ENCODE measurements around the gene ACACA. TPM values are rescaled to one million over a fixed set of nuclear protein-coding genes. Genes with fewer than 3 reads are reported as not detected.

The ACACA gene
- total and polyA plus RNA-seq, 2 donors (not counting 3 experiments of a cell fraction or from before 2014, with no cell fraction given), result 55.3 to 124 TPM

- ChIA-PET POLR2A (no interaction called here), CTCF (no interaction called here)
- H4K20me1 ChIP-seq (replicated peaks; ENCODE audit: control insufficient read depth, extremely low read depth, insufficient read depth, low read length), result no peaks in the 10 kb centered on the region
- no peak for DNase-seq (ENCODE audit: low read depth, low spot score)
- TF ChIP-seq FOS (IDR thresholded peaks at IDR 0.05; ENCODE audit: borderline replicate concordance, insufficient read depth, low read length) (no peak), POLR2A (IDR thresholded peaks at IDR 0.05; ENCODE audit: low read depth, low read length) (no peak), MYC (IDR thresholded peaks at IDR 0.05; ENCODE audit: low read depth, low read length) (no peak), GATA2 (IDR thresholded peaks at IDR 0.05; ENCODE audit: insufficient read depth, insufficient read length, low read depth, low read length) (no peak), JUN (IDR thresholded peaks at IDR 0.05; ENCODE audit: borderline replicate concordance, insufficient read depth, insufficient read length, low read depth) (no peak), EZH2 (IDR thresholded peaks at IDR 0.05; ENCODE audit: borderline replicate concordance, low read depth, low read length, severe bottlenecking) (no peak), POLR2AphosphoS5 (IDR thresholded peaks at IDR 0.05; ENCODE audit: insufficient read depth, low read depth, low read length) (no peak), MAX (IDR thresholded peaks at IDR 0.05; ENCODE audit: insufficient read depth, insufficient read length) (no peak), CTCF (IDR thresholded peaks at IDR 0.05; ENCODE audit: extremely low read depth in 1 of 2, insufficient read depth in 1 of 2, low read depth in 1 of 2, low read length in 2 of 2) (no peak)
- H3K79me2 ChIP-seq (ENCODE audit: control insufficient read depth, insufficient read depth, low read length), result peaks cover 42% of the 10 kb centered on the region
- no peak overlapping the region for H2AFZ ChIP-seq (ENCODE audit: low read depth, low read length)
- H3K9ac ChIP-seq (replicated peaks; ENCODE audit: extremely low read depth, insufficient read depth, low read length), result no peak overlapping the region
- H3K9me1 ChIP-seq (replicated peaks; ENCODE audit: control insufficient read depth, extremely low read depth, insufficient read depth, low read length), result no peaks in the 10 kb centered on the region
- no TSS peak for BruUV-seq (replicated peaks)
- no peak for FAIRE-seq
- no peak overlapping the region for H3K4me2 ChIP-seq (ENCODE audit: insufficient read depth, low read length)
- intact Hi-C loops (cut with micrococcal nuclease), result no loop called here
- peaks cover 18% of the 10 kb centered on the region for H3K4me1 ChIP-seq (ENCODE audit: control insufficient read depth, extremely low read depth, insufficient read depth, low read length)
- no peak overlapping the region for H3K4me3 ChIP-seq (replicated peaks in 1 of 3; ENCODE audit: insufficient read depth in 1 of 3, low read depth in 1 of 3, low read length in 3 of 3)
- no peaks in the 10 kb centered on the region for H3K27me3 ChIP-seq (ENCODE audit: control insufficient read depth in 2 of 2, insufficient read depth in 2 of 2, low read length in 2 of 2)
- H3K9me3 ChIP-seq (replicated peaks; ENCODE audit: control insufficient read depth, insufficient read depth, low read length), result no peaks in the 10 kb centered on the region
- H3K36me3 ChIP-seq (ENCODE audit: control insufficient read depth in 2 of 2, extremely low read depth in 1 of 2, insufficient read depth in 2 of 2, low read length in 2 of 2), result no peaks in the 10 kb centered on the region
- dilution Hi-C loops (cut with MboI; ENCODE audit: extremely low pct_ligation_motif_present, low sequenced_read_pairs), result no loop called here
- H3K27ac ChIP-seq (ENCODE audit: insufficient read depth, low read depth, low read length), result no peak overlapping the region
These were observed 115.3 kb downstream of the ACACA start for GRCh38 chr17:37291351-37291750.

Data from endothelial cell of umbilical vein (primary cell).